ENCODE data around the gene WWOX.

DNA sequence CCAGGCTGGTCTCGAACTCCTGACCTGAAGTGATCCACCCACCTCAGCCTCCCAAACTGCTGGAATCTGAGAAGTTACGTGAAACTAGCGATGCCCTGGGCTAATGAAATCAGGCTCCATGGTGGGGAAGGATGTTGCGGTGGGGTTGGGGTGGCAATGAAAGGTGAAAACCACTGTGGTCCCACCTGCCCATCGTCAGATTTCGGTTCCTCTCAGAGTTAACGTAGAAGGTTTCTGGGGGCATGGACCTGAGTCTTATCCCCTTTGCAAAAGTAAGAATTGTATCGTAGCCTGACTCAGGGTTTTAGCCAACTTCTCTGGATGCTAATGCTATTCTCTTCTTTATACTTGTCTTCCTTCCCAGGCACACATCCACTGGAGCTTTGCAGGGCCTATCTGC lies 402.3 kb downstream of the WWOX start:
- TF ChIP-seq CBX5 (IDR thresholded peaks at IDR 0.05; ENCODE audit: low read depth, low read length): no peak
- TF ChIP-seq, protein P1, sequence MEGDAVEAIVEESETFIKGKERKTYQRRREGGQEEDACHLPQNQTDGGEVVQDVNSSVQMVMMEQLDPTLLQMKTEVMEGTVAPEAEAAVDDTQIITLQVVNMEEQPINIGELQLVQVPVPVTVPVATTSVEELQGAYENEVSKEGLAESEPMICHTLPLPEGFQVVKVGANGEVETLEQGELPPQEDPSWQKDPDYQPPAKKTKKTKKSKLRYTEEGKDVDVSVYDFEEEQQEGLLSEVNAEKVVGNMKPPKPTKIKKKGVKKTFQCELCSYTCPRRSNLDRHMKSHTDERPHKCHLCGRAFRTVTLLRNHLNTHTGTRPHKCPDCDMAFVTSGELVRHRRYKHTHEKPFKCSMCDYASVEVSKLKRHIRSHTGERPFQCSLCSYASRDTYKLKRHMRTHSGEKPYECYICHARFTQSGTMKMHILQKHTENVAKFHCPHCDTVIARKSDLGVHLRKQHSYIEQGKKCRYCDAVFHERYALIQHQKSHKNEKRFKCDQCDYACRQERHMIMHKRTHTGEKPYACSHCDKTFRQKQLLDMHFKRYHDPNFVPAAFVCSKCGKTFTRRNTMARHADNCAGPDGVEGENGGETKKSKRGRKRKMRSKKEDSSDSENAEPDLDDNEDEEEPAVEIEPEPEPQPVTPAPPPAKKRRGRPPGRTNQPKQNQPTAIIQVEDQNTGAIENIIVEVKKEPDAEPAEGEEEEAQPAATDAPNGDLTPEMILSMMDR (IDR thresholded peaks at IDR 0.05; ENCODE audit: control extremely low read depth in 1 of 3, insufficient read depth in 1 of 3, low read depth in 1 of 3, low read length in 3 of 3): no peak
- no peak for TF ChIP-seq BRCA1 (IDR thresholded peaks at IDR 0.05; ENCODE audit: low read depth, low read length)
- no peak for TF ChIP-seq TEAD4 (IDR thresholded peaks at IDR 0.05; ENCODE audit: low read depth, low read length)
- TF ChIP-seq EP300 (IDR thresholded peaks at IDR 0.05; ENCODE audit: borderline replicate concordance in 1 of 2, low read depth in 2 of 2, low read length in 2 of 2): no peak

Data from H1 (cell line).